ENCODE results near the gene ACTL9. TPM values are rescaled to one million over a fixed set of nuclear protein-coding genes. Genes with fewer than 3 reads are reported as not detected.

The ACTL9 gene
- polyA plus RNA-seq, 1 of the 3 experiments (the other 2 are of a cell fraction), result not detected

DNA sequence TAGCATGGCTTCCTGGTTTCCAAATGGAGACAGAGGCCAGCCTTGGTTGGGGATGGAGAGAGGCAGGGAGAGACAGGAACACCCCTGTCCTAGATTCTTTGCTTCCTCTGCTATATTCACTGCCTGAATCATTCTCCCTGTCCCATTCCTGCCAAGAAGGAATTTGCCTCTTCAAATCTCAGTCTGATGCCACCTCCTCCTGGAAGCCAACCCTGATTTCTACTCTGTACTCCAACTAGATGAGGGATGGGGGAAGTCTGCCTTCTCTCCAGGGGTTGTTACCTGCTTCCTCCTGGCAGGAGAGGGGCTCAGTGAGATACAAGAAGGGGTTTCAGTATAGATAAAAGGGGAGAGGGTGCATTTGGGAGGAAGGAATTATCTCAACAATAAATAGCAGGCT, 1.3 kb upstream of the ACTL9 start:
- no peaks in the 10 kb centered on the region for H4K20me1 ChIP-seq (ENCODE audit: insufficient read depth)
- H3K9me2 ChIP-seq, result no peaks in the 10 kb centered on the region
- no peak overlapping the region for H3K27ac ChIP-seq (ENCODE audit: low read depth in 2 of 2, low read length in 1 of 2)
- no peaks in the 10 kb centered on the region for H3K36me3 ChIP-seq (replicated peaks in 1 of 2; ENCODE audit: control insufficient read depth in 1 of 2, insufficient read depth in 2 of 2, low read length in 1 of 2)
- H3K9ac ChIP-seq, result no peak overlapping the region
- H2AFZ ChIP-seq (ENCODE audit: low read depth), result no peak overlapping the region
- H3K4me1 ChIP-seq (ENCODE audit: control insufficient read depth in 1 of 2, insufficient read depth in 2 of 2, low read depth in 1 of 2, low read length in 1 of 2), result no peaks in the 10 kb centered on the region
- H3K27me3 ChIP-seq (ENCODE audit: insufficient read depth), result peaks cover 25% of the 10 kb centered on the region; the same call in 1 of the 2 replicates
- no peaks in the 10 kb centered on the region for H3F3A ChIP-seq (replicated peaks; ENCODE audit: insufficient read depth)
- H3K4me3 ChIP-seq (ENCODE audit: low read depth in 2 of 2, low read length in 1 of 2), result no peak overlapping the region
- no peaks in the 10 kb centered on the region for H3K9me3 ChIP-seq
- H3K79me2 ChIP-seq (ENCODE audit: insufficient read depth), result no peaks in the 10 kb centered on the region
- no peak for TF ChIP-seq NFIC (IDR thresholded peaks at IDR 0.05; ENCODE audit: borderline replicate concordance)
- TF ChIP-seq CHD2 (IDR thresholded peaks at IDR 0.05; ENCODE audit: low read length, partially characterized antibody), result no peak
- TF ChIP-seq, protein P1, sequence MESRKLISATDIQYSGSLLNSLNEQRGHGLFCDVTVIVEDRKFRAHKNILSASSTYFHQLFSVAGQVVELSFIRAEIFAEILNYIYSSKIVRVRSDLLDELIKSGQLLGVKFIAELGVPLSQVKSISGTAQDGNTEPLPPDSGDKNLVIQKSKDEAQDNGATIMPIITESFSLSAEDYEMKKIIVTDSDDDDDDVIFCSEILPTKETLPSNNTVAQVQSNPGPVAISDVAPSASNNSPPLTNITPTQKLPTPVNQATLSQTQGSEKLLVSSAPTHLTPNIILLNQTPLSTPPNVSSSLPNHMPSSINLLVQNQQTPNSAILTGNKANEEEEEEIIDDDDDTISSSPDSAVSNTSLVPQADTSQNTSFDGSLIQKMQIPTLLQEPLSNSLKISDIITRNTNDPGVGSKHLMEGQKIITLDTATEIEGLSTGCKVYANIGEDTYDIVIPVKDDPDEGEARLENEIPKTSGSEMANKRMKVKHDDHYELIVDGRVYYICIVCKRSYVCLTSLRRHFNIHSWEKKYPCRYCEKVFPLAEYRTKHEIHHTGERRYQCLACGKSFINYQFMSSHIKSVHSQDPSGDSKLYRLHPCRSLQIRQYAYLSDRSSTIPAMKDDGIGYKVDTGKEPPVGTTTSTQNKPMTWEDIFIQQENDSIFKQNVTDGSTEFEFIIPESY (IDR thresholded peaks at IDR 0.05; ENCODE audit: borderline replicate concordance, low read depth), result no peak
- no peak for TF ChIP-seq FOSL2 (IDR thresholded peaks at IDR 0.05; ENCODE audit: borderline replicate concordance, low read depth)
- TF ChIP-seq REST (IDR thresholded peaks at IDR 0.05; ENCODE audit: low read depth, low read length), result no peak
- no peak for TF ChIP-seq ELF1 (IDR thresholded peaks at IDR 0.05)
- TF ChIP-seq YY1 (IDR thresholded peaks at IDR 0.05; ENCODE audit: low read depth), result no peak
- TF ChIP-seq, protein P2, sequence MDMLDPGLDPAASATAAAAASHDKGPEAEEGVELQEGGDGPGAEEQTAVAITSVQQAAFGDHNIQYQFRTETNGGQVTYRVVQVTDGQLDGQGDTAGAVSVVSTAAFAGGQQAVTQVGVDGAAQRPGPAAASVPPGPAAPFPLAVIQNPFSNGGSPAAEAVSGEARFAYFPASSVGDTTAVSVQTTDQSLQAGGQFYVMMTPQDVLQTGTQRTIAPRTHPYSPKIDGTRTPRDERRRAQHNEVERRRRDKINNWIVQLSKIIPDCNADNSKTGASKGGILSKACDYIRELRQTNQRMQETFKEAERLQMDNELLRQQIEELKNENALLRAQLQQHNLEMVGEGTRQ (IDR thresholded peaks at IDR 0.05; ENCODE audit: borderline replicate concordance, low read depth, low read length), result no peak
- TF ChIP-seq GATA2 (CRISPR knock-in tag; IDR thresholded peaks at IDR 0.05), result no peak
- no peak for TF ChIP-seq RAD21 (IDR thresholded peaks at IDR 0.05; ENCODE audit: low read length)
- TF ChIP-seq, protein P3, sequence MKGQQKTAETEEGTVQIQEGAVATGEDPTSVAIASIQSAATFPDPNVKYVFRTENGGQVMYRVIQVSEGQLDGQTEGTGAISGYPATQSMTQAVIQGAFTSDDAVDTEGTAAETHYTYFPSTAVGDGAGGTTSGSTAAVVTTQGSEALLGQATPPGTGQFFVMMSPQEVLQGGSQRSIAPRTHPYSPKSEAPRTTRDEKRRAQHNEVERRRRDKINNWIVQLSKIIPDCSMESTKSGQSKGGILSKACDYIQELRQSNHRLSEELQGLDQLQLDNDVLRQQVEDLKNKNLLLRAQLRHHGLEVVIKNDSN (IDR thresholded peaks at IDR 0.05; ENCODE audit: borderline replicate concordance, low read depth), result no peak
- TF ChIP-seq, protein P4, sequence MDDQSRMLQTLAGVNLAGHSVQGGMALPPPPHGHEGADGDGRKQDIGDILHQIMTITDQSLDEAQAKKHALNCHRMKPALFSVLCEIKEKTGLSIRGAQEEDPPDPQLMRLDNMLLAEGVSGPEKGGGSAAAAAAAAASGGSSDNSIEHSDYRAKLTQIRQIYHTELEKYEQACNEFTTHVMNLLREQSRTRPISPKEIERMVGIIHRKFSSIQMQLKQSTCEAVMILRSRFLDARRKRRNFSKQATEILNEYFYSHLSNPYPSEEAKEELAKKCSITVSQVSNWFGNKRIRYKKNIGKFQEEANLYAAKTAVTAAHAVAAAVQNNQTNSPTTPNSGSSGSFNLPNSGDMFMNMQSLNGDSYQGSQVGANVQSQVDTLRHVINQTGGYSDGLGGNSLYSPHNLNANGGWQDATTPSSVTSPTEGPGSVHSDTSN (IDR thresholded peaks at IDR 0.05), result no peak
- TF ChIP-seq TAF1 (IDR thresholded peaks at IDR 0.05; ENCODE audit: borderline replicate concordance, low read depth, low read length), result no peak
- TF ChIP-seq MEF2A (IDR thresholded peaks at IDR 0.05; ENCODE audit: borderline replicate concordance, low read depth), result no peak
- TF ChIP-seq, protein P5, sequence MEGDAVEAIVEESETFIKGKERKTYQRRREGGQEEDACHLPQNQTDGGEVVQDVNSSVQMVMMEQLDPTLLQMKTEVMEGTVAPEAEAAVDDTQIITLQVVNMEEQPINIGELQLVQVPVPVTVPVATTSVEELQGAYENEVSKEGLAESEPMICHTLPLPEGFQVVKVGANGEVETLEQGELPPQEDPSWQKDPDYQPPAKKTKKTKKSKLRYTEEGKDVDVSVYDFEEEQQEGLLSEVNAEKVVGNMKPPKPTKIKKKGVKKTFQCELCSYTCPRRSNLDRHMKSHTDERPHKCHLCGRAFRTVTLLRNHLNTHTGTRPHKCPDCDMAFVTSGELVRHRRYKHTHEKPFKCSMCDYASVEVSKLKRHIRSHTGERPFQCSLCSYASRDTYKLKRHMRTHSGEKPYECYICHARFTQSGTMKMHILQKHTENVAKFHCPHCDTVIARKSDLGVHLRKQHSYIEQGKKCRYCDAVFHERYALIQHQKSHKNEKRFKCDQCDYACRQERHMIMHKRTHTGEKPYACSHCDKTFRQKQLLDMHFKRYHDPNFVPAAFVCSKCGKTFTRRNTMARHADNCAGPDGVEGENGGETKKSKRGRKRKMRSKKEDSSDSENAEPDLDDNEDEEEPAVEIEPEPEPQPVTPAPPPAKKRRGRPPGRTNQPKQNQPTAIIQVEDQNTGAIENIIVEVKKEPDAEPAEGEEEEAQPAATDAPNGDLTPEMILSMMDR (IDR thresholded peaks at IDR 0.05), result no peak
- TF ChIP-seq POLR2AphosphoS5 (IDR thresholded peaks at IDR 0.05; ENCODE audit: low read depth, low read length), result no peak
- no peak for TF ChIP-seq IRF3 (IDR thresholded peaks at IDR 0.05; ENCODE audit: low read depth, low read length)
- TF ChIP-seq RFX5 (IDR thresholded peaks at IDR 0.05; ENCODE audit: low read length), result no peak
- H3K4me2 ChIP-seq, result no peak overlapping the region
- DNase-seq, result no peak
- CTCF ChIA-PET, result no interaction called here
- POLR2A ChIA-PET, result no interaction called here

Measured in SK-N-SH (cell line).